HepG2 (cell line): ENCODE results near the gene FNBP1L. TPM values are rescaled to one million over a fixed set of nuclear protein-coding genes. Genes with fewer than 3 reads are reported as not detected.

Source experiments
- ARNT2 ChIP-seq: sonication (generic); formaldehyde crosslinking; IDR thresholded peaks from 2 replicates; pipeline ENCODE4 v1.8.0; 2022; ENCODE audit warnings: mild to moderate bottlenecking, low read depth, missing genetic modification reagents, moderate library complexity
- BCL3 ChIP-seq: sonication (generic); formaldehyde crosslinking; IDR thresholded peaks from 2 replicates; pipeline ENCODE4 v1.5.1; 2020; ENCODE audit warnings: mild to moderate bottlenecking, missing genetic modification reagents, moderate library complexity
- BHLHE40 ChIP-seq: IDR thresholded peaks from 2 replicates; pipeline ENCODE4 v1.6.1; 2011; ENCODE audit warnings: low read length, improper control_type of control experiment
- GATAD1 ChIP-seq: IDR thresholded peaks from 2 replicates; pipeline ENCODE4 v1.6.1; 2016; ENCODE audit warnings: missing genetic modification reagents, missing compliant biosample characterization
- HMGXB4 ChIP-seq, 2 experiments: sonication (generic) in 1 of 2; formaldehyde crosslinking in 1 of 2; IDR thresholded peaks; 2 replicates each; pipeline versions ENCODE4 v1.4.0 to v1.6.1; 2018 to 2020; ENCODE audit warnings: missing genetic modification reagents in 2 of 2, borderline replicate concordance in 1 of 2, low read depth in 1 of 2, mild to moderate bottlenecking in 1 of 2, missing biosample characterization in 1 of 2
- HNF1B ChIP-seq: sonication (generic); formaldehyde crosslinking; IDR thresholded peaks from 2 replicates; pipeline ENCODE4 v1.5.1; 2020; ENCODE audit warnings: mild to moderate bottlenecking, moderate library complexity, missing genetic modification reagents
- LRRFIP1 ChIP-seq: sonication (generic); formaldehyde crosslinking; conservative IDR thresholded peaks from 2 replicates; pipeline ENCODE4 v1.4.0; 2020; ENCODE audit warnings: missing genetic modification reagents
- MLX ChIP-seq: IDR thresholded peaks from 2 replicates; pipeline ENCODE4 v1.6.1; 2016
- MXD1 ChIP-seq: sonication (generic); formaldehyde crosslinking; IDR thresholded peaks from 2 replicates; pipeline ENCODE4 v1.4.0; 2020; ENCODE audit warnings: mild to moderate bottlenecking, missing genetic modification reagents
- MXD4 ChIP-seq: IDR thresholded peaks from 2 replicates; pipeline ENCODE4 v1.6.1; 2016; ENCODE audit warnings: mild to moderate bottlenecking, missing biosample characterization, missing genetic modification reagents
- SPEN ChIP-seq: sonication (generic); formaldehyde crosslinking; IDR thresholded peaks from 2 replicates; pipeline ENCODE4 v1.5.1; 2020; ENCODE audit warnings: low read depth, mild to moderate bottlenecking, missing genetic modification reagents
- ZXDC ChIP-seq: sonication (generic); formaldehyde crosslinking; IDR thresholded peaks from 2 replicates; pipeline ENCODE4 v1.5.0; 2020; ENCODE audit warnings: mild to moderate bottlenecking, missing genetic modification reagents
- polyA plus RNA-seq, 8 experiments: library from polyadenylated mRNA; depleted of rRNA in 3 of 8; stranded (reverse) in 7 of 8; unstranded in 1 of 8; fragments of >200 nt; fragmentation: Illumina TruSeq in 4 of 8; extraction: Trizol in 4 of 8; gene quantifications; 2 replicates each; pipeline versions ENCODE4 v1.2.1 to v1.2.3, GENCODE V29; 2011 to 2016; ENCODE audit warnings: low read depth in 4 of 8, missing spikeins in 1 of 8, mixed read lengths in 1 of 8; ENCODE audit not compliant: insufficient read depth in 1 of 8
- total RNA-seq, 5 experiments: library from RNA; depleted of rRNA; stranded (reverse); fragments of >200 nt; fragmentation: Illumina TruSeq; extraction: Trizol; gene quantifications; 2 replicates each; pipeline ENCODE4 v1.2.3, GENCODE V29; 2016; ENCODE audit warnings: low read depth in 1 of 5

Gene FNBP1L
- total and polyA plus RNA-seq, 2 of the 13 experiments (the other 11 are each of a cell fraction or from before 2014, with no cell fraction given), result 24.1 to 27.1 TPM

GRCh38 chr1:93447481-93448291 lies at the start of gene FNBP1L (continued):
- TF ChIP-seq HMGXB4 (CRISPR knock-in tag; IDR thresholded peaks at IDR 0.05; ENCODE audit: borderline replicate concordance in 1 of 2, low read depth in 1 of 2) (peak; percentile 60; a peak in 2 of 4 replicates), MLX (CRISPR knock-in tag) (no peak), BCL3 (CRISPR knock-in tag) (peak; percentile 36; the same call in 1 of the 2 replicates), GATAD1 (CRISPR knock-in tag) (peak; percentile 37), HNF1B (CRISPR knock-in tag) (peak; percentile 68), ZXDC (no peak), ARNT2 (CRISPR knock-in tag) (peak; percentile 83), SPEN (CRISPR knock-in tag) (no peak), LRRFIP1 (CRISPR knock-in tag) (no peak), BHLHE40 (no peak), MXD4 (CRISPR knock-in tag) (peak; percentile 56; the same call in 1 of the 2 replicates), MXD1 (CRISPR knock-in tag) (peak; percentile 59)
